ENCODE results near the gene SLC25A3.

- TF ChIP-seq CTCF (IDR thresholded peaks at IDR 0.05), result no peak
- TF ChIP-seq POLR2A (IDR thresholded peaks at IDR 0.05), result no peak
- no peak for TF ChIP-seq POLR2AphosphoS5 (IDR thresholded peaks at IDR 0.05)
- TF ChIP-seq EP300 (IDR thresholded peaks at IDR 0.05), result no peak
These were observed 53.0 kb downstream of the SLC25A3 start for GRCh38 chr12:98646294-98647090.

All from stomach (tissue), 4 donors.